ENCODE results near the gene BCAS4.

The BCAS4 gene

DNA sequence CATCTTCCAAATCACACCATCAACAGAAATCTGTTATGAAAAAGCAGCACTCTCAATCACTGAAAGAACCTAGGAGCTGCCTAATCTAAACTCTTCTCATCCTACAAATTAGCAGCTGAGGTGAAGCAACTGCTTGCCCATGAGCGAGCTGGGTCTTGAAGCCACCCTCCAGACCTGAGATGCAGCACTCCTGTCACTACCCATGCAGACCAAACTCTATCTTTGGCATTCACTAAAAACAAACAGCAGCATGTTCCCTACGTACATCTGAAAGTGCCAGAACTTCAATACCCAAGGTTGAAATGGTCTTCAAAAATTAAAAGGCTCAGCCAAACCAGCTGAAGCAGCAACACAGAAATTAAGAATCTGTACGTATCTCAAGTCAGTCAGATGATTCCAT, 122.1 kb downstream of the BCAS4 start:
- DNase-seq, result no peak

DNA sequence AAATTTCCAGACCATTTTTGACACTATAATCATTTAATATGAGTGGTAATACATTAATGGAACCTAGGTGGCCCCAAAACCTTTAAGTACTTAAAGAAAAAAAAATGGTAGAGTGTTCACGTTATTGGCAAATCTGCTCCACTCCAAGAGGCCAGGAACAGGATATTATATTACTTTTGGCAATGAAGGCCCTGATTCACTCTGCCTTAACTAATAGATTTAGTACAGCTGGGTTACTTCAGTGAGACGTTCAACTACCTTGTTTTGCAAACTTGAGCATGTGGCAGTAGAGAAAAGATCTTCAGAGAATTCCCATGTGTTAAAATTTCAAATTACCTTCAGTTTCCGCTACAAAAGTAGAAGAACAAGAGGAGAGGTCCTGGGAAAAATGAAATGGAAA, 123.5 kb downstream of the BCAS4 start:
- no peak for DNase-seq

DNA sequence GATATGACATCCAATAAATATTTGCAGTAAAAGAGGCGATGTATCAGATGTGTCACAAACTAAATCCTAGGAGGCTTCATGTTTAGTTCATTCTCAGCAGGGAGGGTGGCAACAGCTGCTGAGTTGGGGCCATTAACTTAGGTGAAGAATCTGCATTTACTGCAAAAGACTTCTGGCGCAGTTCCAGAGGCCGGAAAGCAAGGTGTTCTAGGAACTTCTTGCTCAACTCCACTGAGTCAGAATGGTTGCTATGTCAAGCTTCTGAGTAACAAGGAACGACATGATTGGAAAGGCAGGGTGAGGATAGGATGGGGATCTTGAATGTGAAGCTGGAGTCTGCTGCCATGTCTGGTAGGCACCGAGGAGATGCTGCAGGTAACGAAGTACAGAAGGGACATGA, 124.7 kb downstream of the BCAS4 start:
- no peak for DNase-seq

DNA sequence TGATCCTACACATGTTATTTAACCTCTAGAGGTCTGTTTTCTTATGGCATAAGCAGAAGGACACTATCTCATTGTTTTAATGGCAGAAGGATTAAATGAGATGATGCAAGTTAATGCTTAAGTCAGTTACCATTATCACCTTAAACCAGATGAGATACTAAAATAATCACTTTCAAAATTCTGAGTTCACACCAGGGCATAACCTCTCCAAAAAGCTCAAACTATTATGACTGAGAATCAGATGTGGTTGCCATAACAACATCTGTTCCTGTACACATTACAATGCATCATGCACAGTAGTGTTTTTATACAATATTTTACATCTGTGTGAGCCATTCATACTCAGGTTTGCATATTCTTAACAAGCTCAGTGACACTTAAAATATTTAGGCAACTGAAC, 126.1 kb downstream of the BCAS4 start:
- DNase-seq, result no peak

DNA sequence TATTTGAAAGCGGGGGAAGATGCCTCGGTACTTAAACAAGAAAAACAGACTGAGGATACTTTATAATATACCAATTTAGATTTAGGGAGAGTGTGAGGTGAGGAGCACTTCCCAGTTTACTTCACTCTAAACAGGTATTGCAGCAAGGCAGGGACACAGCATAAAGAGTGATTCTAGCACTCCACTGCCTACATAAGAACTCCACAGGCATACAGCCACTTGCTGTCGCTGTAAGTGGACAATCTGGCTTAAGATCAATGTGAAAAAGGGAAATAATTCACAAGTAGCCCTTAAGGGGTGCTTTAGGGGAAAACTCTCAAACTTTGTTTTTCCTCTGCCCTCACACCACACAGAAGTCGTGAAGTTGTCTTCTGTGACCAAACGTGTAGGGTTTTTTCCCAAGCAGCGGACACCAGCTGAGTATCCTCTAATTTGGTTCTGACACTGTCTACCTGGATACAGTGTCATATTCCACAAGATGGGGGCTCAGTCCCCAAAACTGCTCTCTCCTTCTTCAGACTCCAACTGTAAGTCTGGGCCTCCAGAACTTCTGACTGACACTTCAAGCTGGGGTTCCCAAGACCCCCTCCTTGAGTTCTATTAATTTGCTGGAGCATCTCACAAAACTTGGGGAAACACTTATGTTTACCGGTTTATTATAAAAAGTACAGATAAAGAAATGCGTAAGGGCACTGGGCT, 127.1 kb downstream of the BCAS4 start:
- DNase-seq, result no peak

DNA sequence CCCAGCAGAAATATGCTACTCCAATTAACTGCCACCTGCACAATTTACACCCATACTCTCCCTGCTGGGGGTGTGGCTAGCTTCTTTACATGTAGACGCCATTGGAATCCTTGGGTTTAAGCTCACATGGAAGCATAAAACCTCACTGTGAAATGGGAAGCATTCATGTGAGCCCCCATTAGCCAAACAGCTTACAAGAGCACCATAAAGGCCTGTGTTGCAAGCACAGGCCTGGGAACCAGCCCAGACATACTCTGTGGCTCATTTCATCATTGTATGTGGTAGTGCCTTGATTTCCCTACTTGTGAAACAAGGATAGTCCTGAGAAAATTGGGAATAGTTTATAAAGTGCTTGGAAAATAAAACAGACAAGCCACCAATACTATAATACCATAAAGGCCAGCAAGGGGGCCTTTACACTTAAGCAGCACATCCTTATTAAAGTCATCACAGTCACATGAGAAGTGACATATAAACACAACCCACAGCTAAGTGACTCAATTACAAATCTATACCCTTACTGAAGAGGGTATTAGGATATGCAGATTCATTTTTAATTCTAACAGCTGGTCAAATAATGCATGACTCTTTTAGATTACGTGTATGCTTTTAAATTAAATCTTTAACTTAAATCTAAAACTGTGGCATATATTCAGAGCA, 129.5 kb downstream of the BCAS4 start:
- no peak for DNase-seq

DNA sequence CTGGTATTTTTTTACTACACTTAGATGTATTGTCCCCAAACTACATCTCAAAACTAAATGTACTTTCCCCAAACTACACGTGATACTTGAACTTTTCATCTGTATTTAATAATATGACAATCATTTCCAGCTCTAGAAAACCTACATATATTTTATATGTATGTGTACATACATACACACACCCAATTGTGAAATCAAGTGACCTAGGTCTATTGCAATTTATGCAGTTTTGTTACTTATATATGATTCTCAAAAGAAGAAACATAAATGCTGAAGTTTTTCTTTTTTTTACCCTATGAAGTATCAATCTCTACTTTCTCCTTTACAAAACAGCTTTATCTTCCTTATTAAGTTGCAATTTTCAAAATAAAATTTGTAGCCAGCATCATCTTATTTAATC, 131.7 kb downstream of the BCAS4 start:
- no peak for DNase-seq
